Inferior parietal cortex (tissue), 1 donor: Measurements from ENCODE around the gene GABRE.

Source experiments
- DNase-seq: peaks from one replicate; pipeline ENCODE4 v3.0.0-alpha.2; 2016; ENCODE audit errors: extremely low spot score

The GABRE gene, protein sequence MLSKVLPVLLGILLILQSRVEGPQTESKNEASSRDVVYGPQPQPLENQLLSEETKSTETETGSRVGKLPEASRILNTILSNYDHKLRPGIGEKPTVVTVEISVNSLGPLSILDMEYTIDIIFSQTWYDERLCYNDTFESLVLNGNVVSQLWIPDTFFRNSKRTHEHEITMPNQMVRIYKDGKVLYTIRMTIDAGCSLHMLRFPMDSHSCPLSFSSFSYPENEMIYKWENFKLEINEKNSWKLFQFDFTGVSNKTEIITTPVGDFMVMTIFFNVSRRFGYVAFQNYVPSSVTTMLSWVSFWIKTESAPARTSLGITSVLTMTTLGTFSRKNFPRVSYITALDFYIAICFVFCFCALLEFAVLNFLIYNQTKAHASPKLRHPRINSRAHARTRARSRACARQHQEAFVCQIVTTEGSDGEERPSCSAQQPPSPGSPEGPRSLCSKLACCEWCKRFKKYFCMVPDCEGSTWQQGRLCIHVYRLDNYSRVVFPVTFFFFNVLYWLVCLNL

DNA sequence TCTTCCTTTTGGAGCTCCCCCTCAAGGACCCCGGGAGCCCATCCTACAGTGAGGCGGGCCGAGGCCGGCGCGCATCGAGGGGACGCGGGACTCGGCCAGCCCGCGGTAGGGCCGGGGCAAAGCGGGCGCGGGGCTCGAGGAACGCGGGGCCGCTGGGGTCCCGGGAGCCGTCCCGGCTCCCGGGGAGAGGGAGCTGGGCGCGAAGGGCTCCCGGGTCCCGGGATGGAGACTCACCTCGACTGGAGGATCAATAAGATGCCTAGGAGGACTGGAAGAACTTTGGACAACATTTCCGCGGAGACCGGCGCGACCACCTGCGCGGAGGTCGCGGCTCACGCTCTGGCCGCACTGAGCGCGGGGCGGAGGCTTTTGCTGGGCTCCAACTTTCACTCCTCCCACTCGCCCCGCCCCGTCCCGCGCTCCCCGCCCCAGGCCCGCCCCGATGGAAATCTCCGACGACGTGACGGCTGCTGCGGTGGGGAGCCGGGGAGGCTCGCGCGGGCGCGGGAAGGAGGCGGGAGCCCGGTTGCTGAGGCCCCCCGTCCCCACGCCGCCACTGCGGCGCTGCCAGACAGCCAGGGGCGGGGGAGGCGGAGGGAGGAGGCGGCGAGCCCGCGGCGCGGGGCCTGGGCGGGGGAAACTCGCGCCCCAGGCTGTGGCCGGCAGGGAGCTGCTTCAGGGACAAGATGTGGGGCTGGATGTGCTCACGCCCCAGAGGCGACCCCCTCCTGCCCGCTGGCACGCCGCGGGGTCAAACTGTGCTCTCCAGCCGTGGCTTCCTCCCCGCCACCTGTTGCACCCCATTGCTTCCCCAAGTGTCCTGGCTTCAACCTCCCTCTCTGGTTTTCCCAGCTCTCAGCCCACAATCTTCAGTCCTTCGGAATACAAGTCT, at the start of gene GABRE:
TSS of gene GABRE (minus strand) at position 341 of the 892 bp plus-strand sequence. CDS start at position 290, 51 bp downstream.
- no peak for DNase-seq

GRCh38 chrX:152020888-152021287, 46.4 kb upstream of the GABRE start:
- DNase-seq, result no peak

GRCh38 chrX:151999813-152000212, 25.3 kb upstream of the GABRE start:
- no peak for DNase-seq

DNA sequence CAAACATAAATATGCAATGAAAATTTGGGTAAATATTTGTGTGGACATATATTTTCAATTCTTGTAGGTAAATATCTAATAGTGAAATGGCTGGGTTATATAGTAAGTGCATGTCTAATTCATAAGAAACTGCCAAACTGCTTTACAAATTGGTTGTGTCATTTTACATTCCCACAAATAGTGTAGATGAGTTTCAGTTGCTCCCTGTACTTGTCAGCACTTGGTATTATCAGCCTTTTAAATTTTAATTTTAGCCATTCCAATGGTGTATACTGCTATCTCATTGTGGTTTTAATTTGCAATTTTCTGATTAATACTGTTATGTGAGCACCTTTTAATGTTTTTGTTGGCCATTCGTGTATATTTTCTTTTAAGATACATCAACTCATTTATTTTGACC, 23.1 kb upstream of the GABRE start:
- no peak for DNase-seq

- no peak for DNase-seq
Observed at GRCh38 chrX:151996347-151996746, 21.9 kb upstream of the GABRE start.

DNA sequence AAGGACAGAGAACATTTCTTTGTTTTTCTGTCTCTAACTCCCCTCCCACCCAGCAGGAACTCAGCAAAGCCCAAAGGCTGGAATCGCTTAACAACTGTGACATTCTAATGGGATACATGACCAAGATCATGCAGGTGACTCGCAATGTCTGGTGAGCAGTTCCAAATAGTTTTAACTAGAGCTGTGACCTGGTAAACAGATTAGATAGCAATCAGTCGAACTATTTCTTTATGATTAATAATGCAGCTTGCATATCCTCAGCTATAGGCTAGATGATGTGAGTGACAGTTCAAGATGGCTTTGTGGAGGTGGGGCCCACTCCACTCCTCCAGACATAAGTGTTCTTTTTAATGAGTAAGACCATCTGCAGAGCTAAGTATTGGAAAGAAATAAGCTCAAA, 20.0 kb upstream of the GABRE start:
- DNase-seq, result no peak

DNA sequence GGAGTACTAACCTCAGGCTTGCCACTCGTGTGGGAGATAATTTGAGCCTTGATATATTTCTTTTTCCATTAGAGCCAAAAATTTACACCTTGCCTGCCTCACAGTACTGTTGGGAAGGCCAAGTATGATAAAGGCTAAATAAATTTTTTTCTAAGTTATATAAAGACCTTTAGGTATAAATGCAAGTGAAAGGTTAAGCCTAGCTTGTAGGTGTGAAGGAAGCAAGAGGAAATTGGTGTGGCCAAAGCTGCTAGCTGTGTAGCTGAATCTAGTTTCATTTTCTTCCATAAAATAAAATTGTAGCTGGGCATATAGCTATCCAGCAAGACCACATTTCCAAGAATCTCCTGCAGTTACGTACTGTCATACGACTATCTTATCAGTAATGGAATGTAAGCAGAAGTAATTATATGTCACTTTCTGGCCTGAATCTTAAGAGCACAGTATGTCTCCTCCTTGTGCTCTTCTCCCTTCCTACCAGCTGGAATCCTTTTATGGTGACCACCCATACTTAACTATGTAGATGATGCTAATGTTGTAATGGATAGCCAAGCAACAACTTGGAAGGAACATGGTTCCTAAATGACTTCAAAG, 14.3 kb upstream of the GABRE start:
- DNase-seq, result no peak

DNA sequence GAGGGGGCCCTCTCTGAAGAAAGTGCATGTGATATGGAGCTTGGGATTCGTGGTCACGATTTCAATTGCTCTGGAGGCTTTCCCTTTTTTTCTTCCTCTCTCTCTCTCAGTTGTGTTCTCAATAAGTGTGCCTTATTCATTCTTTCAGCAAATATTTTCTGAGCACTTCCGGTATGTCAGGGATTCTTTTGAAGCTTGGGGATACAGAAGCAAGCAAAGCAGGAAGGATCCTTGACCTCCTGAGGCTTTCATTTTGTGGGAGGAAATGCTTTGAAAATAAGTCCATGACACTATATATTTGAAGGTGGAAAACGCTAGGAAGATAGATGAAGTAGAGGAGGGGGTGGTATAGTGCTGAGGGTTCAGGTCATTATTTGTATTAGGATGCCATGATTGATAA, 12.6 kb upstream of the GABRE start:
- no peak for DNase-seq

DNA sequence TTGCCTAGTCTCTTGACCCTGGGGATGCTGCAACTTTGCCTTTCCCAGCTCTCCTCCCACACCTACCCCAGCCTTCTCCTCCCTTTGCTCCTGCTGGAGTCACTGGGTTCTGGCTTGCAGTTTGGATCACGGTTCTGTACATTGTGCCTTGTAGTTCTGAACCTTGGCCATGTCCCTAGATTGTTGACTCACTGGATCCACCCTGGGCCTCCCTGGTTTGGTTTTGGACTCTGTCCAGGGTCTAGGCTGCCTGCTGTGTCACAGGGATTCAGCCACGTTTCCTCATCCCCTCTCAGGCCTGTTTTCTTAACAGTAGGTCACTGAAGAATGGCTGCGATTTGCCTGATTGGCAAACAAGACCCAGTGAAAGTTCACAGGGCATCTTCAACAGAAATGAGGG, 11.5 kb upstream of the GABRE start:
- DNase-seq, result no peak

- no peak for DNase-seq
Observed at GRCh38 chrX:151985531-151985930, 11.1 kb upstream of the GABRE start.

GRCh38 chrX:151984902-151985301, 10.4 kb upstream of the GABRE start:
- DNase-seq, result no peak

DNA sequence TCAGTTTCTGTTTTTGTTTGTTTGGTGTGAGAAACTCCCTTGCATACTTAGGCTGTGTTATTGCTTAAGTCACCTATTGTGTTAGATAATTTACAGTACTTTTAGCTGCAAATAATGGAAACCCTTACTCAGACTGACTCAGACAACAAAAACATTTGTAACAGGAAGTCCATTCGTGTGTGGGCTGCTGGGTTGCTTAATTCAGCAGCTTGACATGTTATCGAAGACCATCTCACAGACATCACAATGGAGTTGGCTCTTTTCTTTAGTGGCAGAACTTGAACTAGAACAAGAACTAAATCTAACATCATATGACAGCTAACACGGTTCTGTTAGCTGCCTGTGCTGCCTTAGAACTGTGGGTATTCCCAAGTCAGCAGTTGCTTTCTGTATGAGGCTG, 9.9 kb upstream of the GABRE start:
- DNase-seq, result no peak

- no peak for DNase-seq
Observed at GRCh38 chrX:151983186-151983585, 8.7 kb upstream of the GABRE start.

- no peak for DNase-seq
Observed at GRCh38 chrX:151982222-151982621, 7.7 kb upstream of the GABRE start.

DNA sequence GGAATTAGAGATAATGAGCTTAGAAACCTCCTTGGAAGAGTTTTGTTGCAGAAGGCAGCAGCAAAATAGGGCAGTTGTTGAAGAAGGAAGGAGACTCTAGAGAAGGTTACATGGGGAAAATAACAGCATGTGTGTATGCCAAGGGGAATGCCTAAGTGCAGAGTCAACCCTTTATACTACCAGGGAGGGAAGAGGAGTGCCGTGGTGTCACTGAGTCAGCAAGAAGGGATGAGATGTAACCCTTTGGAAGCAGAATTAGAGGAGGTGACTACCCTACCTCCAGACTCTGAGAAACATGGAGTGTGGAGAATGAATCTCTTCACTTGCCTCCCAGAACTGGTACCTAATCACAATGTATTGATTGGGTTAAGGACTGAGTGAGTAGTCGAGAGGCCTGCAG, 6.7 kb upstream of the GABRE start:
- no peak for DNase-seq

GRCh38 chrX:151977923-151978322, 3.4 kb upstream of the GABRE start:
- no peak for DNase-seq

- DNase-seq, result no peak
Observed at GRCh38 chrX:151977009-151977408, 2.5 kb upstream of the GABRE start.

GRCh38 chrX:151975736-151976275, 1.3 kb upstream of the GABRE start:
- DNase-seq, result no peak

DNA sequence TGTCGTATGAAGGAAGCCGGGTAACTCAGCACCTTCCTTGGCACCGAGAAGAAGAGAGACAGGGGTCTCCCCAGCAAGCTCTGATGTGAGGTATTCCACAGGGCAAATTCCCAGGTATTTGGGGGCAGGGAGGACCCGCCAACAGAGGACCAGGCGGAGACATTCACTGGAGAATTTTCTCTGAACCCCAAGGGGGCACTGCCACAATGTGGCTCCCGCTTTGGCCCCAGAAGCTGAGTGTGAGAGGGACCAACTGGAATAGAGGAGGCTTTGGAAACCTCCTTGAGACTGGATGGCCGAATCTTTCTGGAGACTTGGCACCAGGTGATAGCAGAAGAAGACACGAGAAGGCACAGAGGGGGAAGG, 735 bp upstream of the GABRE start:
- no peak for DNase-seq

DNA sequence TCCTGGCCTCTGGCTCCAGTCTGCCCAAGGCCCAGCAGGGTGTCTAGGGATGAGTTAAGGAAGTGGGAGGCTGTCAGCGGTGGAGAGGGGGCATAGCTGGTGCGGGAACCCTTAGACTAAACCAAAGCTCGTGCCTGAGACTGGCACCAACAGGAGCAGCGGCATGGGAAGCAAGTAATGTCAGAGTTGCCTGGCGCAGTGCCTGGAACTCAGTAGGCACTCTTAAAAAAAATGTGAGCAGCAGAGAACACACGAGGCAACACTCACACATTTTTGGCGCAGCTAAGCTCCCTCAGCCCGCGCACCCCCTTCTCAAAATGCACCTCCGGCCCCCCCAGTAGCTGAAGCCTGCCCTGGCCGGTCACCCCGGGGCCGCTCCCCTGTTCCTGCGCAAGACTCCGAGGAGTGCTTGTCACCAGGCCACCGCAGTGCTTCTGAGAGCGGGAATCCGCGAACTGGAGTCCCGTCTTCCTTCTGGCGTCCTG, 583 bp downstream of the GABRE start:
- no peak for DNase-seq

DNA sequence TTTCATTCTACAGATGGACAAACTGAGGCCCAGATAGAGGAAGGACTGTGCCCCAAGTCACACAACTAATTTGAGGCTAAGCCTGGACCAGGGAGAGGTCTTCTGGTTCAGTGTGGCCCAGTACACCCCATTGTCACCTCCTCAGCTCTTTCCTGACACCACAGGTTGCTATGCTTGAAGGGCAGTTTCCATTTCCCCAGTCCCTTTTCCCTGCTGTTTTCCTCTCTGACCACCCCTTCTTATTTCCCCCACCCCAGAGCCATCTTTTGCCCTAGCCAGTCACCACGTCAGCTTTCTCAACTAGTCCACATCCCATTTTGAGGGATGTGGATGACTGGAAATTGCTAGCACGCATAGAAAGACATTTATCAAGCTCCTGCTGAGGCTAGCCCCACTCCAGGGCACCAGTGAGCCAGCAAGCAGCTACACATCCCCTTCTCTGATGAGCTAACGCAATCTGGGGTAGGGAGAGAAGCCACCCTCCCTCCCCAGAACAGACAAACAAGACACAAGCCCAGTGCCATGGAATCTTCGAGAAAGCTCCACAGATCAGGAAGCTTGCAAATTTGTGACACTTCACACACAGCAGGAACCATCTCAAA, 1.3 kb downstream of the GABRE start:
- DNase-seq, result no peak

- no peak for DNase-seq
Observed at GRCh38 chrX:151970661-151971060, 3.8 kb downstream of the GABRE start.
